Kidney epithelial cell (primary cell): Measurements from ENCODE around the gene ZIC2. TPM values are rescaled to one million over a fixed set of nuclear protein-coding genes. Genes with fewer than 3 reads are reported as not detected.

Source experiments
- DNase-seq: peaks from one replicate; pipeline ENCODE4 v3.0.0-alpha.2; 2010; ENCODE audit warnings: low read depth
- H3K27me3 ChIP-seq: 2 replicates; pipeline ENCODE4 v1.6.0; 2011; ENCODE audit warnings: low read length; ENCODE audit not compliant: control insufficient read depth, insufficient read depth
- H3K36me3 ChIP-seq: 2 replicates; pipeline ENCODE4 v1.5.1; 2011; ENCODE audit warnings: low read length; ENCODE audit not compliant: control insufficient read depth, insufficient read depth
- H3K4me3 ChIP-seq: 2 replicates; pipeline ENCODE4 v1.5.1; 2011; ENCODE audit warnings: low read depth, mild to moderate bottlenecking, control low read depth, low read length
- total RNA-seq: library from RNA; depleted of rRNA; stranded (reverse); fragments of >200 nt; gene quantifications from 2 replicates; pipeline ENCODE4 v1.2.3, GENCODE V29; 2015
- TF ChIP-seq, protein P1 (sequence below): IDR thresholded peaks from 2 replicates; pipeline ENCODE4 v1.5.1; 2011; ENCODE audit warnings: mild to moderate bottlenecking, moderate library complexity, low read length, control low read depth, inconsistent platforms; ENCODE audit not compliant: insufficient read depth, poor library complexity, severe bottlenecking

ZIC2 gene
- total RNA-seq, 1 donor from 2014 or later: not detected

DNA sequence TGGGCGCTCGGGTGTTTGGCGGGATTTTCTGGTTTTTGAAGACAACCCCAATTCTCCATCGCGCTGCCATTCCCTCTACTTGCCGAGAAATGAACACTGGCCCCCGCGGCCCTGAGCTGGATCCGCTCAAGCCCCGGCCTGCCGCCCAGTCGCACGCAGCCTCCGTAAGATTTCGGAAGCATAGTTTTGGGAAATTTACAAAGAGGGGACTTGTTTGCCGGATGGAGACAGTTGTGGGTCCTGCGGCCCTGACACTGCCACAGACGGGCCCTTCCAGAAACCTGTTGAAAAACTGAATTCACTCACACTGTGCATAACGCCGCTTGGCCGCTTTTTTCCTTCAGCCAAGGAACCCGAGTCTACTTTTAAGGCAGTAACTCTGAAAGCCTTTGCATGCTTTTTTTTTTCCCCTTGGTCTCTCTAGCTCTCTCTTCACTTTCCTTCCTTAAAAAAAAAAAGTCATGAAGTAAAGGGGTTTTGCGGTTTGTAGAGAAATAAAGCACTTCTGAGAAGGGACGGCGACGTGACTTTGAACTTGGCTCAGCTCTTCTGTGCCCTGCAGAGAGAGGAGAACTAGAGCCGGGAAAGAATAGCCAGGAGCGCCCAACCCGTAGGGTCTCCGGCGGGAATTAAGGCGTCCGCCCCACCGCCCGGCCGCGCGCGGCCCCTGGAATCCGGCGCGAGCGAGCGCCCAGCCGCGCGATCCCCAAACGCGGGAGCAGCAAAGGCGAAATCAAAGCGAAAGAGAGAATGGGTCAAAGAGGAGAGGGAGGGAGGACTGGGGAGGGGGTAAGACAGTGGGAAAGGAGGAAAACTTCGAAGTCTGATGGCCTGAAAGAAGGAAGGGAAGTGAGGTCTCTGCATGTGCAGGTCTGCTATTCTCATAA lies 3.4 kb upstream of the ZIC2 start:
- Histone ChIP-seq H3K4me3 (no peak overlapping the region), H3K27me3 (peaks cover 74% of the 10 kb centered on the region), H3K36me3 (no peaks in the 10 kb centered on the region)
- no peak for DNase-seq
- TF ChIP-seq, protein P1, sequence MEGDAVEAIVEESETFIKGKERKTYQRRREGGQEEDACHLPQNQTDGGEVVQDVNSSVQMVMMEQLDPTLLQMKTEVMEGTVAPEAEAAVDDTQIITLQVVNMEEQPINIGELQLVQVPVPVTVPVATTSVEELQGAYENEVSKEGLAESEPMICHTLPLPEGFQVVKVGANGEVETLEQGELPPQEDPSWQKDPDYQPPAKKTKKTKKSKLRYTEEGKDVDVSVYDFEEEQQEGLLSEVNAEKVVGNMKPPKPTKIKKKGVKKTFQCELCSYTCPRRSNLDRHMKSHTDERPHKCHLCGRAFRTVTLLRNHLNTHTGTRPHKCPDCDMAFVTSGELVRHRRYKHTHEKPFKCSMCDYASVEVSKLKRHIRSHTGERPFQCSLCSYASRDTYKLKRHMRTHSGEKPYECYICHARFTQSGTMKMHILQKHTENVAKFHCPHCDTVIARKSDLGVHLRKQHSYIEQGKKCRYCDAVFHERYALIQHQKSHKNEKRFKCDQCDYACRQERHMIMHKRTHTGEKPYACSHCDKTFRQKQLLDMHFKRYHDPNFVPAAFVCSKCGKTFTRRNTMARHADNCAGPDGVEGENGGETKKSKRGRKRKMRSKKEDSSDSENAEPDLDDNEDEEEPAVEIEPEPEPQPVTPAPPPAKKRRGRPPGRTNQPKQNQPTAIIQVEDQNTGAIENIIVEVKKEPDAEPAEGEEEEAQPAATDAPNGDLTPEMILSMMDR: no peak

DNA sequence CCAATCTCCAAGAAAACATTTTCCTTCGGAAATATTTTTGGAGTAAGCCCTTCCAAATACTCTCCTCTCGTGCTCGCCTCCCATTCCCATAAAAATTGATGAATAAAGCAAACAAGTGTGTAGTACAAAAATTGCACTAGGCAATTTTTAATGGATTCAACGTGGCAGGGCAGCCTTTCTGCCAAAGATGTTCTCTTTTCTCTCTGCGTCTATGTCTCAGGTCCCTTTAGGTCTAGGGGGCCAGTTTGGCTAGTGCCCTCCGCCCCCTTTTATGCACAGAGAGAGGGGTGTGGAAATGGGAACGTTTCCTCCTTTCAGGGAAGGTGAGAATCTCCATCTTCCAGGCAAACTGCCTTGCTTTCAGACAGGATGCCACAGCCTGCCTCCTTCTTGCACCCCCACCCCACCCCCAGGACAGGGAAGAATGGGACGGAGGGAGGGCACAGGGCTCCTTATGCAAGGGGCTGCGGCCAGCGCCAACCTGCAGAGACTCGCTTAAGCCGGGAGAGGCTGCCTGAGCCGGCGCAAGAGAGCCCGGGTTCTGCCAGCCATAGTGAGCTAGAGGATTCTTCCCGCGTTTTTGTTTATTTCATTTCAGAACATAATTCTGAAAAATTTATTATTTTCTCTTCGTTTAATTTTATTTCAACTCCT lies 2.7 kb upstream of the ZIC2 start:
- H3K27me3 ChIP-seq: peaks cover 78% of the 10 kb centered on the region
- no peak for DNase-seq
- no peaks in the 10 kb centered on the region for H3K36me3 ChIP-seq
- TF ChIP-seq, protein P1: no peak
- H3K4me3 ChIP-seq: no peak overlapping the region

DNA sequence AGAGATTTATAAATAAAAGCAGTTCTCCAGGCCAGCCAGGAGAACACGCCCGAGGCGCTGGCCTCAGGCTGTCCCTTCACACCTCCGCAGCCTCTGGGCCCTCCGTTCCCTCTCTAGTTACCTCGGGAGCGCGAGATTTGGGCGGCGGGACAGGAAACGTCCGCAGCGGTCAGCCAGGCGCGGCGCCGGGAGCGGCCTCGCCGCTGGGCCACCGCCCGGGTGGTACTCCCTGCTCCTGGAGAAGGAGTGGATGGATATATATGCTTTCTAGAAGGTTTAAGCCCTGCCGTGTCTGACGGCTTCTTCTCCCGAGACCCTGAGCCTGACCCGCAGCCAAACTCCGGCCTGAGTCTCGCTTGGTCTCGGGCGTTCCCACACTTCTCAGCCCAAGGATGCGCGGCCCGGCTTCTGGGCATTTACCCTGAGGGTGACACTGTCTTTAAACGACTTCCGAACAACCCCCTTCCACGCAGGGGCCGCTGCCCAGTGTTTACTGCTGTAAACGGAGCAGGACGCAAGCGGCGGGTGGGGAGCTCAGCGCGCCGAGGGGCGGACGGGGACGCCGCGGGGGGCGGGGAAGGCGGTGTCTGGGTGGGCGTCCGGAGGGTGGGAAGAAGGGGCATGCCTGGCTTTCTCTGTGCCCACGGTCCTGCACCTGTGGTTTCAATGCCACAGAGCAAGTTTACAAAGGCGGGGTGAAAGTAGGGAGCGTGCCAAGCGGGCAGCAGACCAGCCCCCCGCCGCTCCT lies 2.0 kb upstream of the ZIC2 start:
- TF ChIP-seq, protein P1: no peak
- no peak overlapping the region for H3K4me3 ChIP-seq
- H3K36me3 ChIP-seq: no peaks in the 10 kb centered on the region
- H3K27me3 ChIP-seq: peaks cover 81% of the 10 kb centered on the region
- no peak for DNase-seq

DNA sequence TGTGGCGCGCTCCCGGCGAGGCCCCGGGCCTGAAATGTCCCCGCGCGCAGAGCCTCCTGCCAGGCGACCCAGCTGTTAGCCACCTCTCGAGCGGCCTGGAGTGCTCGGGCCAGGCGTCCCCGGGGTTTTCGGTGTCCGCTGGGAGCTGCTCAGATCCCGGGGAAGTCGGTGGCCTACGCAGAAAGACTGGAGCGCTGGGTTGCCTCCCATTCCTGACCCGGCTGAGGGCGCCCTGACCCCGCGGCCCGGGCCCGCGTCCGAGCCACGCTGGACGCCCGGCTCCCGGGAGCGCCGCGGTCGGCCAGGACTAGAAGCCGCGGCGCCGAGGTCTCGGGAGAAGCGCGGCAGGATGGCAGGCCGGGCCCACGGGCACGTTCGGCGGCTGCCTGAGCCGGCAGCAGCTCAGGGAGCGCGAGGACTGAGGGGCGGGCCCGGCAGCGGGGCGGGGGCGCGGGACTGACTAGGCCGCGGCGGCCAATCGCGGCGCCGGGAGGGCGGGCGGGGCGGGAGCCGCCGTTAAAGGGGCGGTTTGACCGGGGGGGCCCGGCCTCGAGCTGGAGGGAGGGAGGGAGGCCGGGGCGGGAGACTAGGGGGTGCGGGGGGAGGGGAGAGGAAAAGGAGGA lies 1.3 kb upstream of the ZIC2 start:
- Histone ChIP-seq H3K36me3 (no peaks in the 10 kb centered on the region), H3K4me3 (peak overlapping the region; percentile 40), H3K27me3 (peaks cover 80% of the 10 kb centered on the region)
- DNase-seq: no peak
- TF ChIP-seq, protein P1: no peak

DNA sequence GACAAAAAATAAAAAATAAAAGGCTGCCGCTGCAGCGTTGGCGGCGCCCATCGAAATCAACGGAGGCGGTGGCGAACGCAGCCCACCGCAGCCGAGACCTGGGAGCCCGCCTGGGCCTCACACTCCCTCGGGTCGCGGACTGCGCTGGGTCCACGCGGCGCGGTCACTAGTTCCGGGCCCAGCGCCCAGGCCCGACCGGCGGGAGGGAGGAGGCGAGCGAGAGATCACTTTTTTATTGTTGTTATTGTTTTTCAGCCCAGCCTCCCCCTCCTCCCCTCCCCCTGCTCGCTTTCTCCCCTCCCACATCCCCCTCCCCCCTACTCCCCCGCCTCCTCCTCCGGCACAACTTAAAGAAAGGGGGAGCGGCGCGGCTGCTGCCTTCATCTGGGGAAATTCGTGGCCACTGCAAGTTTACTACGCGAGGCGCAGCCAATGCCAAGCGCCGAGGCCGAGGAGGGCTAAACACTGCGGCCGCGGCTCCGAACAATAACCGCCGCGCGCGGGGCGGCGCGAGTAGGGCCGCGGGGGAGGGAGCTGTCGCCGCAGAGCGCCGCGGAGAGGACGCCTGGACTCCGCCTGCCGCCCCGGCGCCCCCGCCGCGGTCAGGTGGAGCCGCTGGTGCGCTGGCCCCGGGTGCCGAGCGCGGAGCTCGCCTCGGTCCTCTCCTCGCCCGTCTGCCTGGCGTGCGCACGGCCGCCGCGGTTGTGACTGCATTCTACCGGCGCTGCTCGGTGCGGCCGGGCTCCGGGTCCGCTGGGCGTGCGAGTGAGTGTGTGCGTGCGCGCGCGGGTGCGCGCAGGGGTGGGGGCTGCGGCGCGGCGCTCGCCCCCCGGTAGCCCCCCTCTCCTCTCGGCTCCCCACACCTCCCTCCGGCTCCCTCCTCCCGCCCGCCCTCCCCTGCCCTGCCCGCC lies 505 bp upstream of the ZIC2 start:
- Histone ChIP-seq H3K4me3 (peak overlapping the region; percentile 40), H3K27me3 (peaks cover 77% of the 10 kb centered on the region), H3K36me3 (no peaks in the 10 kb centered on the region)
- DNase-seq: no peak
- TF ChIP-seq, protein P1: no peak
